ENCODE results near the gene EIF6. TPM values are rescaled to one million over a fixed set of nuclear protein-coding genes. Genes with fewer than 3 reads are reported as not detected.
"Not testable (repeated sequence)": the region's sequence is repeated elsewhere in the genome, so short reads cannot be mapped to it uniquely, and the experiment has no call there.

EIF6 gene
- total RNA-seq, 1 donor from 2014 or later: 85.2 TPM

DNA sequence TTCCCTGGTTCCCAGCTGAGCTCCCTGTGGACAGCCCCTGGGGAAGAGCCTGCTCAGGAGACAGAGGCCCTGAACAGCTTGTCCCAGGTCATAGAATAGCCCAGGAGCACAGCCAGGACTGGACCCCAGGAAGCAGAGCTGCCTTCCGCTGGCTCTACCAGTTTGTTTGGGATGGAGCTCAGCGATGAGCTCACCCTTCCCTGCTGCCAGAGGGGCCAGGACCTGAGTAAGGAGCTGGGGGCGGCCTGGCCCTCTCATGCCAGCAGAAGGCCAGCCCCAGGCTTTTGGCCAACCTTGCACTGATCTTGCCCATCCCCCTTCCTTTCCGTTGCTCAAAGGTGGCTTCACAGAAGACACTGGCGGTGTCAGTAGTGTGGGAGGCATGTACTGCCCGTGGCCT is 24.1 kb downstream of the EIF6 start:
- H3K4me1 Mint-ChIP-seq (ENCODE audit: low read depth, unreplicated experiment): peaks cover 10% of the 10 kb centered on the region
- peaks cover 8% of the 10 kb centered on the region for H3K9me3 Mint-ChIP-seq (ENCODE audit: unreplicated experiment)
- TF ChIP-seq, protein P1, sequence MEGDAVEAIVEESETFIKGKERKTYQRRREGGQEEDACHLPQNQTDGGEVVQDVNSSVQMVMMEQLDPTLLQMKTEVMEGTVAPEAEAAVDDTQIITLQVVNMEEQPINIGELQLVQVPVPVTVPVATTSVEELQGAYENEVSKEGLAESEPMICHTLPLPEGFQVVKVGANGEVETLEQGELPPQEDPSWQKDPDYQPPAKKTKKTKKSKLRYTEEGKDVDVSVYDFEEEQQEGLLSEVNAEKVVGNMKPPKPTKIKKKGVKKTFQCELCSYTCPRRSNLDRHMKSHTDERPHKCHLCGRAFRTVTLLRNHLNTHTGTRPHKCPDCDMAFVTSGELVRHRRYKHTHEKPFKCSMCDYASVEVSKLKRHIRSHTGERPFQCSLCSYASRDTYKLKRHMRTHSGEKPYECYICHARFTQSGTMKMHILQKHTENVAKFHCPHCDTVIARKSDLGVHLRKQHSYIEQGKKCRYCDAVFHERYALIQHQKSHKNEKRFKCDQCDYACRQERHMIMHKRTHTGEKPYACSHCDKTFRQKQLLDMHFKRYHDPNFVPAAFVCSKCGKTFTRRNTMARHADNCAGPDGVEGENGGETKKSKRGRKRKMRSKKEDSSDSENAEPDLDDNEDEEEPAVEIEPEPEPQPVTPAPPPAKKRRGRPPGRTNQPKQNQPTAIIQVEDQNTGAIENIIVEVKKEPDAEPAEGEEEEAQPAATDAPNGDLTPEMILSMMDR (IDR thresholded peaks at IDR 0.05; ENCODE audit: partially characterized antibody, unreplicated experiment): no peak
- H3K36me3 Mint-ChIP-seq (ENCODE audit: unreplicated experiment): no peaks in the 10 kb centered on the region
- H3K27me3 Mint-ChIP-seq (ENCODE audit: unreplicated experiment): peaks cover 3% of the 10 kb centered on the region
- no peak for DNase-seq
- H3K4me3 Mint-ChIP-seq (ENCODE audit: unreplicated experiment): no peak overlapping the region
- H3K27ac Mint-ChIP-seq (ENCODE audit: unreplicated experiment): no peak overlapping the region

DNA sequence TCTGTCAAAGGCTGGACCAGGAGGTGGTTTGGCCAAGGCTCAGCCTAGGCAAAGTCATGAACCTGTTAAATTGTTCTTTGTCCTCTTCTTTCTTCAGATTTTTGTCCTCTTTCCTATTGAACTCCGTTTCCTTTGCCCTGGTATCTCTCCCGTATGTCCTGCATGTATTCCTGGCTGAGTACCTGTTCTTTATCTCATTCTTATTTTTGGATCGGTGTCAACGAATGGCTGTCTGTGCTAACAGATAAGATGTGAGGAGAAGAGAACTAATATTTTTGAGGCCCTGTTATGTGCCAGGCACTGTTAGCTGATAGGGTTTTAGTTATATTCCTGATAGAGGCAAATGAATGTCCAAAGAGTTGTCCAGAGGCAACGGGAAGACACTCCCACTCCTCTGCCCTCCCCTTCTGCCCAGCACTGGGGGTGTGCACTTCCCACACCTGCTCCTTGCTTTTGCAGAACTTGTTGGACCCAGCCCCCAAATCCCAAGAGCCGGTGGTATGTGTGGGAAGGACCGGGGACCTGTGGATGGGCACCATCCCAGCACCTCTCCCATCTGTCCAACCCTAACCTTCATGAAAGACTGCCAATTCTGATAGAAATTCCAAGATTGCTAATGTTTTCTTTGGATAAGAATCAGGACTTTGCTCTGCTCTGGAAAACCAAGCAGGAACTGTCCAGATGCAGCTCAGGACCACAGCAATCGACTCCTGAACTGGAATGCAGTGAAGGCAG is 27.2 kb downstream of the EIF6 start:
- H3K4me1 Mint-ChIP-seq (ENCODE audit: low read depth, unreplicated experiment): no peaks in the 10 kb centered on the region
- H3K27me3 Mint-ChIP-seq (ENCODE audit: unreplicated experiment): no peaks in the 10 kb centered on the region
- no peaks in the 10 kb centered on the region for H3K36me3 Mint-ChIP-seq (ENCODE audit: unreplicated experiment)
- no peak overlapping the region for H3K4me3 Mint-ChIP-seq (ENCODE audit: unreplicated experiment)
- no peak overlapping the region for H3K27ac Mint-ChIP-seq (ENCODE audit: unreplicated experiment)
- no peak for DNase-seq
- TF ChIP-seq, protein P1 (IDR thresholded peaks at IDR 0.05; ENCODE audit: partially characterized antibody, unreplicated experiment): no peak
- no peaks in the 10 kb centered on the region for H3K9me3 Mint-ChIP-seq (ENCODE audit: unreplicated experiment)

DNA sequence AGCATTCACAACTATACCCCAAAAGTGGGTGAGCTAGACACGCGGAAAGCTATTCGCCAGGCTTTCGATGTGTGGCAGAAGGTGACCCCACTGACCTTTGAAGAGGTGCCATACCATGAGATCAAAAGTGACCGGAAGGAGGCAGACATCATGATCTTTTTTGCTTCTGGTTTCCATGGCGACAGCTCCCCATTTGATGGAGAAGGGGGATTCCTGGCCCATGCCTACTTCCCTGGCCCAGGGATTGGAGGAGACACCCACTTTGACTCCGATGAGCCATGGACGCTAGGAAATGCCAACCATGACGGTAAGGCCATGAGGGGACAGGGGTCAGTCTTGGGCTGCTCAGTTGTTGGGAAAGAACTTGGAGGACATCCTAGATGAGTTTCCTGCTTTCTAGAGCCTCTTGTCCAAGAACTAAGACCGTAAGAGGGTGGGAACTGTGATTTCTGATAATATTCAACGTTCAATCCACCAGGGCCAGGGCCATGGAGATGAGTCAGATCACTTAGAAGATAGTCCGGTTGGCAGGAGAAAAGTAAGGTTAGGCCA is 30.0 kb downstream of the EIF6 start:
- no peak overlapping the region for H3K4me3 Mint-ChIP-seq (ENCODE audit: unreplicated experiment)
- DNase-seq: no peak
- TF ChIP-seq, protein P1 (IDR thresholded peaks at IDR 0.05; ENCODE audit: partially characterized antibody, unreplicated experiment): no peak
- H3K27me3 Mint-ChIP-seq (ENCODE audit: unreplicated experiment): no peaks in the 10 kb centered on the region
- H3K9me3 Mint-ChIP-seq (ENCODE audit: unreplicated experiment): no peaks in the 10 kb centered on the region
- H3K4me1 Mint-ChIP-seq (ENCODE audit: low read depth, unreplicated experiment): no peaks in the 10 kb centered on the region
- no peaks in the 10 kb centered on the region for H3K36me3 Mint-ChIP-seq (ENCODE audit: unreplicated experiment)
- no peak overlapping the region for H3K27ac Mint-ChIP-seq (ENCODE audit: unreplicated experiment)

DNA sequence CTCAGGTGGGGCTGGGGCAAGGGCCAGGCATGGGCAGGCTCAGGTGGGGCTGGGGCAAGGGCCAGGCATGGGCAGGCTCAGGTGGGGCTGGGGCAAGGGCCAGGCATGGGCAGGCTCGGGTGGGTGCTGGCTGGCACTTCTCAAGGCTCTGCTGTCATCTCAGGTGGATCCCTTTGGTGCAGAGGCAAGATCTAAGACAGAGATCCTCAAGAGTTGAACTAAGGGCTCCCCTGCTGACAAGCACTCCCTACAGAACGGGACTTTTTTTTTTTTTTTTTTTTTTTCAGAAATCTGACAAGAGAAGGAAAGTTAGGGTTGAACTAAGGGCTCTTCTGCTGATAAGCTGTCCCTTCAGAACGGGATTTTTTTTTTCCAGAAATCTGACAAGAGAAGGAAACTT is 31.6 kb downstream of the EIF6 start:
- Mint-ChIP-seq H3K27me3 (ENCODE audit: unreplicated experiment) (no peaks in the 10 kb centered on the region), H3K4me3 (ENCODE audit: unreplicated experiment) (no peak overlapping the region), H3K27ac (ENCODE audit: unreplicated experiment) (no peak overlapping the region), H3K36me3 (ENCODE audit: unreplicated experiment) (no peaks in the 10 kb centered on the region), H3K9me3 (ENCODE audit: unreplicated experiment) (no peaks in the 10 kb centered on the region), H3K4me1 (ENCODE audit: low read depth, unreplicated experiment) (no peaks in the 10 kb centered on the region)
- TF ChIP-seq, protein P1 (IDR thresholded peaks at IDR 0.05; ENCODE audit: partially characterized antibody, unreplicated experiment): no peak
- no peak for DNase-seq

DNA sequence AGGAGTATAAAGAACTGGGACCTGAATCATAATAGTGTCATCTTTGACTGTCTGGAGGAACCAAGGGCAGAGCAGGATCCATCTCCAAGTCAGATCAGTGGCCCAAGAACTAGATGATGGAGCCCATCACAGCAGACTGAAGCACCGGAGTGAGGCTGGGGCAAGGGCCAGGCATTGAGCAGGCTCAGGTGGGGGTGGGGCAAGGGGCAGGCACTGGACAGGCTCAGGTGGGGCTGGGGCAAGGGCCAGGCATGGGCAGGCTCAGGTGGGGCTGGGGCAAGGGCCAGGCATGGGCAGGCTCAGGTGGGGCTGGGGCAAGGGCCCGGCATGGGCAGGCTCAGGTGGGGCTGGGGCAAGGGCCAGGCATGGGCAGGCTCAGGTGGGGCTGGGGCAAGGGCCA is 32.0 kb downstream of the EIF6 start:
- not testable (repeated sequence) for H3K27me3 Mint-ChIP-seq (ENCODE audit: unreplicated experiment); H3K4me1 Mint-ChIP-seq (ENCODE audit: low read depth, unreplicated experiment); H3K4me3 Mint-ChIP-seq (ENCODE audit: unreplicated experiment); H3K36me3 Mint-ChIP-seq (ENCODE audit: unreplicated experiment); H3K27ac Mint-ChIP-seq (ENCODE audit: unreplicated experiment); H3K9me3 Mint-ChIP-seq (ENCODE audit: unreplicated experiment); DNase-seq
